Posterior cingulate gyrus (tissue), 11 donors: ENCODE data around the gene ZNF516.

Source experiments
- DNase-seq, 10 donors: peaks; one replicate each; pipeline versions ENCODE4 v3.0.0 to v3.0.0-alpha.2; 2020 to 2021; ENCODE audit warnings: mixed read lengths in 3 of 10
- intact Hi-C: fragments of 100-400 bp; cut with DNase I; formaldehyde crosslinking; loops from one replicate; pipeline ENCODE4 v1.15.1; 2023

The ZNF516 gene

GRCh38 chr18:76431437-76432273 lies 63.4 kb downstream of the ZNF516 start:
- intact Hi-C loops: no loop called here
- peak in 2 of 10 donors; percentile 69 to 71 for DNase-seq

- DNase-seq: no peak
- intact Hi-C loops: no loop called here
Measured at GRCh38 chr18:76430636-76431035, 64.4 kb downstream of the ZNF516 start.

DNA sequence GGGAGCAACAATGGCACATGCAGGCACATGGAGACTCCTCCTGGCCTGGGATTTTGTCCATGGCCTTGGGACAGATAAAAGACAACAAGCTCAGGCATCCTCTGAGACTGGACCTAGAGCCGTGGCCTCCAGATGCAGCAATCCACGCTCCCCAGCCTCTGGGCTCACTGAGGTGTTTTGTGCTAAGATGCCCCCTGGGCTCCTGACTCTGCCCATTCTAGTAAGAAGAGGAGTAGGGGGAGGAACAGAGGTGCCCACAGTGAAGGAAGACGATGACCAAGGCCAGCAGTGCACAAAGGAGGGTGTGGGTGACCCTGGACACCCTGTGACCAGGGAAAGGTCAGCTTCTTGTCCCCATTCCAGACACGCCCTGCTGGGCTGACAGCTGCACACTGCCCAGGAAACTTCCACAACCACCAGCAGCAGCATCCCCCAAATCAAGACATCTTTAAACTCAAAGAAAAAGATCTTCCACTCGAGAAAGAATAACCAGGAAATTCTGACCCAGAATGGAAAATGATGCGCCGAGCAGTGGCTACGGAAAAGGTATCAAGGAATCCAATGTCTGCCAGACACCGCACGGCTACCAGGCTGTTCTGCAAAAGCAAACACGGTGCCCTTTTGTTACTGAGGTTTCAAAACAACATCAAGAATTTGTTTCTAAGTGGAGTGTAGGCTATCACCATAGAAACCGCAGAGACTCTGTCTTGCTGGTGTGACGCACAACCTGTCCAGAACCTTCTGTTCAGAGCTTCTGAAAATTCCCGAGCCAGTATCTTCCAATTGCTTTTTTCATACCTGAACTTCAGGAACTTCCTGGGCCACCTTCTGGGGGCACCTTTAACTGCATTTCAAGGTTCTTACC lies 65.5 kb downstream of the ZNF516 start:
- intact Hi-C loops: no loop called here
- DNase-seq: peak in 1 of 10 donors; percentile 62

DNA sequence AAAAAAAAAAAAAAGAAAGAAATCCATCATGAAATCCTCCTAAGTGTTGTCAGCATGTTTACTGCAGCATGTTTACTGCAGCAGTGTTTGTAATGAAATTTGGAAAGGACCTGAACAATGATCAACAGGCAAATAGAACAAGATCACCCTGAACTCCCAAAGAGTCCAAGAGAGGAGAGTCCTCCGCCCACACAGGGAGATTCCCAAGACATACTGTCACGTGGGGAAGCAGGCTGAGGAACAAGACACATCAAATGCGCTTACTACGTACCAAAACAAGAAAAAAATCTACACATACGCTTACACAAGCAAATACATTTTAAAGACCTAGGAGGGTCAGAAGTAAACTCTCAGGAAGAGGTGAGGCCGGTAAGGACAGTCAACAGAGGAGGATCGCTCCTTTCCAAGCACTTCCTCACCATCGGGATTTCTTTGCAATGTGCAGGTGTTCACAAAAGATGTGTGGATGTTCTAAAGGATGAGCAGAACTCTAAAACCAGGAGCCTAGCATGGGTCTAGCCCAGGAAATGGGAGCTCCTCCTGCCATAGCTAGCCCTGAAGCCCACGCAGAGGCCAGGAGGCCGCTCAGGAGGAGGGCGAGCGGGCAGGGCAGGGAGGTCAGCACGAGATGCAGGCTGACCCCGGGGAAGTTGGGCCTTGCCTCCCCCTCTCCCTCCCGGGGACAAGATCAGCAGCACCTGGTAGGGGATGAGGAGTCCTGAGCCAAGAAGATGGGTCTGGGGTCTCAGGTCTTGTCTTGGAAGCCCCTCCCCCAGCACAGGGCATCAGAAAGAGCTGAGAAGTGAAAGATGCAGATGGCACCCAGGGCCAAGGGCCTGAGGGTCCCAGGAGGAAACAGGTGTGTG lies 66.4 kb downstream of the ZNF516 start:
- intact Hi-C loops: no loop called here
- DNase-seq: peak in 1 of 10 donors; percentile 60

GRCh38 chr18:76426737-76427305 lies 68.2 kb downstream of the ZNF516 start:
- DNase-seq: peak in 3 of 10 donors; percentile 73 to 78 (median 74)
- intact Hi-C loops: no loop called here

GRCh38 chr18:76425146-76426131 lies 69.6 kb downstream of the ZNF516 start:
- intact Hi-C loops: no loop called here
- peak in 2 of 10 donors; percentile 56 to 61 for DNase-seq

DNA sequence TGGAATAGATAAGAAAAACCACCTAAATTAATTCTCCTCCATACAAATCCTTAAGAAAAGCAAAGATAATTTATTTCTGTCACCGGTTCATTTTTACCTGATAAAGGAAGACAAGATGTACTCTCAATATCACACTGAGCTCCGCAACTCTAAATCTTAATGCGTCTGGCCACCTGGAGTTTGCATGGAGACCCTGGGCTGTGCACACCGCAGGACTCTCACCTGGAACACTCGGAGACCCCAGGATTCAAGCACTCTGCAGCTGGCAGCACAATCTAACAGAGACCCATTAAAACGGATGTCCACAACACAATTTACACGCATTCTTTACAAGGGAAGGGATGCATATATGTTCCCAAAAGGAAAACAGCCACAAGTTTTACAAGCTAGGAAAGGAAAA lies 72.2 kb downstream of the ZNF516 start:
- no peak for DNase-seq
- intact Hi-C loops: no loop called here

- peak in 2 of 10 donors; percentile 49 to 72 for DNase-seq
- intact Hi-C loops: no loop called here
Measured at GRCh38 chr18:76422121-76422520, 72.9 kb downstream of the ZNF516 start.

DNA sequence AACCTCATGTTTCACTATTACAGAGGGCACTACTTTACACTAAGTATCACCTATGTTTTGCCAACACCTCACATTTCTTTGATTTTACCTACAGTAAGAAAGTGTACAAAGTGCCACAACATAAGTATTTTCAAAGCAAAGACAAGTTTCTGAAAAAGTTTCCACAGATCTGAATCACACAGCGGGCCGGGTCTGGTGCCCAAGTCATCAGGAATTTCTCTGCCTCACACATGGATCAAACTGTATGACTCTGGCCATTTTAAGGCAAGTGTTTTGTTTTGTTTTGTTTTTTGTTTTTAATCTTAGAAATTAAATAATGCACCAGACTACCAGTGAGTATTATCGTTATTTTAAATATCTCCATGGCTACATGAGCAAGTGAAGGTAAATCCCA lies 73.4 kb downstream of the ZNF516 start:
- intact Hi-C loops: no loop called here
- no peak for DNase-seq

DNA sequence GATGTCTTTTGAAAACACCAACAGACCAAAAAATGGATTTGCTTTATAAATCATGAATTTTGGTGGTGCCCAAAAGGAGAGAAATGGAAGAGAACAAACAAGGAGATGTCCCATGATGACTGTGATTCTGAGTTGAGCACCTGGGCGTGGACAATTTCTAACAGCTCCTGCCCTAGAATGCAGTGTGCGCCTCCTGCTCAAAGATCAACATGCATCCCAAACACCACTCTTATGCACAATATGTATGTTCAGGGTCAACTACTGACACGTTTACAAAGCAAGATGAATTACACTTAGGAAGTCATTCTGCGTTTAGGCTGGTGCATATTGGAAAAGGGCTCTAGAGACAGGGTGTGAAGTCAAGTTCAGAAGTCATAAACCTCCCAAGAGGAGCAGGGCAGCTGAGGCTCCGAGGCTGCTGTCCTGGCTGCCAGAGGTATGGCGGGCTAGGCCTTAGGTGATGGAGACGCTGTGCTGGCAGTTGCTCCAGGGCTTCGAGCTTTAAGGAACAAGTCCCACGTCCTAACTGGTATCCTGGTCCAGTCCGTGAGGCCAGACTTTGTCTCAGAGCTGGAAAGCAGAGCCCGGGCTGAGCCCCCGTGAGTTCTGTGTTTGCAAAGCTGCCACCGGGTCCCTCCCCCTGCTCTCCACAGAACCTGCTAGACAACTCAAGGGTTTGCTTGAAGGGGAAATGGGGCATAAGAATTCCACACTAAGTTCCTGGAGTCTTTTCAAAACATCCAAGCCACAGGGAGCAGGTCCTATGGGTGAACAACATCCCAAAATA lies 74.0 kb downstream of the ZNF516 start:
- intact Hi-C loops: no loop called here
- DNase-seq: no peak

GRCh38 chr18:76419811-76420210 lies 75.2 kb downstream of the ZNF516 start:
- peak in 1 of 10 donors; percentile 40 for DNase-seq
- intact Hi-C loops: no loop called here

DNA sequence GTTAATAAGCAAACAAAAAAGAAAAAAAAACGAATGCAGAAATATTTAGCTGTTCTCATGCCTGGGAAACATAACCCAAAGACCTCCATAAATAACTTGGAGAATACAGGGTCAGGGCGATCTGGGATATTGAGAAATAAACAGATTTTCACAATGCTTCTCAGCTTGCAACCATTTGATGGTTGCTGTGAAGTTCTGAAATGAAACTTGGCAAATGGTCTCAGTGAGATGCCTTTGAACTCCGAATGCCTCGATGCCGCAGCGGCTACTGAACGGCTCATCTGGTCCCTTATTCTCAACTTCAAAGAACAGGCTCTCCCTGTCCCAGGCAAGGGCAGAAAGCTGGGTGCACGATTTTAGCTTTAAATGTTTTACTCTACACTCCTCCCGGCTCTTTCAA lies 78.1 kb downstream of the ZNF516 start:
- no peak for DNase-seq
- intact Hi-C loops: no loop called here

DNA sequence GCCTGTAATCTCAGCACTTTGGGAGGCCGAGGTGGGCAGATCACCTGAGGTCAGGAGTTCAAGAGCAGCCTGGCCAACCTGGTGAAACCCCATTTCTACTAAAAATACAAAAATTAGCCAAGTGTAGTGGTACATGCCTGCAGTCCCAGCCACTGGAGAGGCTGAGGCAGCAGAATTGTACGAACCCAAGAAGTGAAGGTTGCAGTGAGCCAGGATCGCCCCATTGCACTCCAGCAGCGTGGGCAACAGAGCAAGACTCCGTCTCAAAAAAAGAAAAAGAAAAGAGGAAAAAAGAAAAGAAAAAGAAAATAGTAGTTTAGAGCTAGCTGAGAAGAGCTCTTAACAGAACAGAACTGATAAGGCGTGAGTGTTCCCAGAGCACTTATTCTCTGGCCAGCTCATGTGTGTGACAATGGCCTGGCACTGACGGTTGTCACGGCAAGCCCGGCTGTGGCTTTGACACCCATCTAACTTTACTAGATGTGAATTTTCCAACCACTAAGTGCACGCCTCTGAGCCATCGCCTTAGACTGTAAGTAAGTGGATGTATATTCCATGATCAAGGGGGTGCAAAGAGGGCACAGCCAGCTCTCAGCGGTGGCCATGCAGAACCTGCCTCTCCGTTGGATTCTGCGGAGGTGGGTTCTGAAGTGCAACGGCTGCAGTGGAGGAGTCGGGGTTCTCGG lies 80.0 kb downstream of the ZNF516 start:
- intact Hi-C loops: no loop called here
- no peak for DNase-seq

DNA sequence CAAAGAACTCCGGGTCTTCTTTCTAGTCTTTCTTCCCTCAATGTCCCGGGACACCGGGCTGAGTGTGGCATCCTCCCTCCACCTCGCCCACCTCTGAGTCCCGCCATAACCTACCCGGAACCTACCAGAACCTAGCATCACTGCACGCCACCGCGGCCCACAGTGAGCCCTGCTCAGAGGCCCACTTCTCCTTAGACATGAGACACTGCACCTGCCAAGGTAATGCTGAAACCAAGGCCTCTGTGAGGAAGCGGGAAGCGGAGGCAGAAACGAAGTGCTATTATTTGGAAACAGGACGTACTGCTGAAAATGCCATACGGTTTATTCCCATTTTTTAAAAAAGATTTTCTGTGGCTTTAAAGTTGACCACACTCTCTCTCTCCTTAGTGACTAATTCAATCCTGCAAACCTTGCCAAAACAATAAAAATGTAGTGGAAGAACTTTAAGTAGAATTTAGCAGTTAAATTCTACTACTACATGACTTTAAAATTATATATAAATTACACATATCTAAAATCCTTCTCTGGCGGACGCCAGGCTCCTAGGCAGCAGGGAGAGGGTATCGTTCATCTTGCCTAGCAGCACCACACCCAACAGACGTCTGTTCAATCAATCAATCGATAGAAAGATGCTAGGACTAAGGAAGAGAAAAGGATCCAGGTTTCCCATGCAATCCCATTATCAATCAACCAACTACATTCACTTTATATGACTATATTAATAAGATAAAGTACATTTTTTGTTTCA lies 82.0 kb downstream of the ZNF516 start:
- no peak for DNase-seq
- intact Hi-C loops: no loop called here

- DNase-seq: no peak
- intact Hi-C loops: no loop called here
Measured at GRCh38 chr18:76412010-76412817, 82.8 kb downstream of the ZNF516 start.
